Osteocyte (in vitro differentiated cells): Measurements from ENCODE around the gene NCK2. TPM values are rescaled to one million over a fixed set of nuclear protein-coding genes. Genes with fewer than 3 reads are reported as not detected.
A peak's percentile ranks its signal among the peaks of the same experiment; 100 is the strongest.

Experiments
- DNase-seq: peaks from one replicate; pipeline ENCODE4 v3.0.0; 2021; ENCODE audit warnings: mixed read lengths; ENCODE audit not compliant: unreplicated experiment; ENCODE audit errors: extremely low spot score
- H3K27ac Mint-ChIP-seq: one replicate; pipeline ENCODE4 v1.8.0; 2021; ENCODE audit warnings: mild to moderate bottlenecking, mixed read lengths; ENCODE audit not compliant: unreplicated experiment
- H3K27me3 Mint-ChIP-seq: one replicate; pipeline ENCODE4 v1.8.0; 2021; ENCODE audit warnings: mixed read lengths; ENCODE audit not compliant: unreplicated experiment
- H3K36me3 Mint-ChIP-seq: one replicate; pipeline ENCODE4 v1.8.0; 2021; ENCODE audit warnings: mixed read lengths; ENCODE audit not compliant: unreplicated experiment
- H3K4me1 Mint-ChIP-seq: one replicate; pipeline ENCODE4 v1.8.0; 2021; ENCODE audit warnings: mixed read lengths; ENCODE audit not compliant: unreplicated experiment
- H3K4me3 Mint-ChIP-seq: one replicate; pipeline ENCODE4 v1.8.0; 2021; ENCODE audit warnings: mild to moderate bottlenecking, moderate library complexity, mixed read lengths; ENCODE audit not compliant: unreplicated experiment
- H3K9me3 Mint-ChIP-seq: one replicate; pipeline ENCODE4 v1.8.0; 2021; ENCODE audit warnings: mixed read lengths; ENCODE audit not compliant: unreplicated experiment
- CTCF ChIP-seq: fragments of 200-600 bp; sonication (generic); IDR thresholded peaks from 2 replicates; pipeline ENCODE4 v1.5.0; 2021; ENCODE audit warnings: antibody characterized with exemption, mild to moderate bottlenecking, moderate library complexity
- total RNA-seq: library from RNA; stranded (reverse); gene quantifications from 2 replicates; pipeline ENCODE4 v1.2.1, GENCODE V29; 2021

The NCK2 gene
- total RNA-seq, 1 donor from 2014 or later: 39.5 TPM

- Mint-ChIP-seq H3K27ac (no peak overlapping the region), H3K9me3 (no peaks in the 10 kb centered on the region), H3K36me3 (peaks cover 17% of the 10 kb centered on the region), H3K27me3 (no peaks in the 10 kb centered on the region), H3K4me1 (peaks cover 5% of the 10 kb centered on the region), H3K4me3 (no peak overlapping the region)
- no peak for TF ChIP-seq CTCF
- peak; percentile 63 for DNase-seq
Observed at GRCh38 chr2:105858868-105859693, 114.4 kb downstream of the NCK2 start.

GRCh38 chr2:105859694-105859951 lies 114.9 kb downstream of the NCK2 start:
- H3K27ac Mint-ChIP-seq: no peak overlapping the region
- no peak for DNase-seq
- H3K27me3 Mint-ChIP-seq: no peaks in the 10 kb centered on the region
- TF ChIP-seq CTCF: no peak
- H3K9me3 Mint-ChIP-seq: no peaks in the 10 kb centered on the region
- no peak overlapping the region for H3K4me3 Mint-ChIP-seq
- H3K36me3 Mint-ChIP-seq: peaks cover 17% of the 10 kb centered on the region
- peaks cover 11% of the 10 kb centered on the region for H3K4me1 Mint-ChIP-seq

- Mint-ChIP-seq H3K4me3 (no peak overlapping the region), H3K27me3 (no peaks in the 10 kb centered on the region), H3K27ac (no peak overlapping the region), H3K4me1 (peaks cover 20% of the 10 kb centered on the region), H3K36me3 (peaks cover 11% of the 10 kb centered on the region), H3K9me3 (no peaks in the 10 kb centered on the region)
- DNase-seq: no peak
- no peak for TF ChIP-seq CTCF
Observed at GRCh38 chr2:105860567-105860966, 115.9 kb downstream of the NCK2 start.

GRCh38 chr2:105861200-105861599 lies 116.5 kb downstream of the NCK2 start:
- no peak for TF ChIP-seq CTCF
- Mint-ChIP-seq H3K27ac (no peak overlapping the region), H3K9me3 (no peaks in the 10 kb centered on the region), H3K4me3 (no peak overlapping the region), H3K27me3 (no peaks in the 10 kb centered on the region), H3K4me1 (peaks cover 21% of the 10 kb centered on the region), H3K36me3 (peaks cover 11% of the 10 kb centered on the region)
- no peak for DNase-seq

- H3K27ac Mint-ChIP-seq: no peak overlapping the region
- peaks cover 32% of the 10 kb centered on the region for H3K4me1 Mint-ChIP-seq
- no peak for DNase-seq
- H3K9me3 Mint-ChIP-seq: no peaks in the 10 kb centered on the region
- H3K36me3 Mint-ChIP-seq: peaks cover 1% of the 10 kb centered on the region
- H3K4me3 Mint-ChIP-seq: no peak overlapping the region
- no peak for TF ChIP-seq CTCF
- H3K27me3 Mint-ChIP-seq: no peaks in the 10 kb centered on the region
Observed at GRCh38 chr2:105862843-105863242, 118.1 kb downstream of the NCK2 start.
